ENCODE measurements around the gene IQCB1.
"Not testable (repeated sequence)": the region's sequence is repeated elsewhere in the genome, so short reads cannot be mapped to it uniquely, and the experiment has no call there.

The IQCB1 gene

GRCh38 chr3:121743106-121743505 lies 91.8 kb downstream of the IQCB1 start:
- not testable (repeated sequence) for DNase-seq

DNA sequence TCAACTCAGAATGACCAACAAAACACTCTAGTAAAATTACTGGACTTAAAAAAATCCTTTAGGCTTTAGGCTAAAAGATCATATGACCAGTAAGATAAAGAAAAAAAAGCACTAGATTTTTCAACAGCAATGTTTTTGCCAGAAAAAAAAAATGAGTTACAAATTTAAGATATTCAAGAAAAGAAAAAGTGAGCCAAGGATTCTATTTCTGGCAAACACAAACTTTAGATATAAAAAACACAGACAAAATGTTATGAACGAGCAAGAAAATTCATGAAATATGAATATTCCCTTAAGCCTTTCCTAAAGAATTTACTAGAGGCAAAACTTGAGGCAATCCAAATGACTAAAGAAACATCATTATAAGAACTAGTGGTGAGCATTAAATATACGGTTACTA lies 94.0 kb downstream of the IQCB1 start:
- no peak for DNase-seq

DNA sequence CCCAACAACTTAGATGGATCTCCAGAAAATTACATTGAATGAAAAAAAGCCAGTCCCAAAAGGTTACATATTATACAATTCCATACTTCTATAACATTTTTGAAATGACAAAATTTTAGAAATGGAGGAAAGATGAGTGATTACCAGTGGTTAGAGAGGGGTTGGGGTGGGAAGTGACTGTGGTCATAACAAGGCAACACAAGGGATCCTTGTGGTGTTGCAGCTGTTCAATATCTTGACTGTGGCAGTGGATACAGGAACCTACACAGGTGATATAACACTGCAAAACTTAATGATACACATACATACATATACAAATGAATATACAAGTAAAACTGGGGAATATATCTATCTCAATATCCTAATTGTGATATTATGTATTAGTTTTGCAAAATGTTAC lies 95.0 kb downstream of the IQCB1 start:
- no peak for DNase-seq

GRCh38 chr3:121737644-121738043 lies 97.2 kb downstream of the IQCB1 start:
- DNase-seq = no peak

- no peak for DNase-seq
Observed at GRCh38 chr3:121736112-121736511, 98.7 kb downstream of the IQCB1 start.

DNA sequence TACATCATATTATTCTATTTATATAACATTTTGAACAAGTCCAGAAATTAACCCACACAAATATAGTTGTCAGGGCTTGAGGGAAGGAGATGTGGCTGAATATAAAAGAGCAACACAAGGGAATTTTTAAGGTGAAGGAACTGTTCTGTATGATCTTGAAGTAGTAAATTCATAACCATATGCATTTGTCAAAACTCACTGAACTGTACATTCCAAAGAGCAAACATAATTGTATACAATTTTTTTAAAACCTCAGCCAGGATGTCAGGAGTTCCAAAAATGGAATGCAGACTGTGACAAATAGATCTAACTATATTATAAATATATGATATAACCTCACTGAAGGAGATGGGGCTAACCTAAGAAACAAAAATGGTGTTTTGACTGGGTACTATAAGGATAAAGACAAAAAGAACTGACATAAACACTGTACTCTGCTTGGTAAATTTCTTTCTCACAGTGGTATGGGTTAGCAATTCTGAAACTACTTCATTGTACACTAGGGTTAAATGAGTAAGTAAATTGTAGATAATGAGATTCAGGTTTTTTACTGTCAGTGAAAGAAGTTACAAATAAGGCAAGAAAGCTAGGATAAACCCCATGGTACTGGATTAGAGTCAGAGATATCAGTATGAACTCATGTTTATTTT lies 99.7 kb downstream of the IQCB1 start:
- no peak for DNase-seq

DNA sequence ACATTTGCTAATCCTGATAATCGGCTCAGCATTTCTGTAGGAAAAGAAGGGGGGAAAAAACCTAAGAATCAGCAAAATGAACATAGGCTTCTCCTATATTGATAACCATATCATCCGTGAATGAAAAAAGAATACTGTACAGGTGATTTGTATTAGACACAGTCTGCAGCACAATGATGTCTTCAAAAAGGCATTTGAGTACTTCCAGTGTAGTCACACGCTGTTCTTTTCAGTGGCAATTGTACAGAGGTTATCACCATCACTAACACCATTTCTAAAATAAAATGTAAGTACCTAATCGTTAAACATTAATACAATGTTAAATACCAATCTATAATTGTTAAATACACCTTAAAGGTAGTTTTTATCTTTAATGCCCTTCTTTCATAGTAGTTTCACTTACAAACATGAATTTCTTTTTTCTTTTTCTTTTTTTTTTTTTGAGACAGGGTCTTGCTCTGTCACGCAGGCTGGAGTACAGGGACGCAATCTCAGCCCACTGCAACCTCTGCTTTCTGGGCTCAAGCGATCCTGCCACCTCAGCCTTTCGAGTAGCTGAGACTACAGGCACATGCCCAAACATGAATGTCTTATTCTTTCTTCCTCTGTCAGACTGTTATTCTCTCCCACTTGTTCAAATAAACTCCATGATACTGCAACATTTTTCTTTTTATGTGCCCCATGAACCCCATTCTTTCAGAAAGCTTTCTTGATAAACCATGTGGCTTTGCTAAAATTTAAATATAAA lies 103.7 kb downstream of the IQCB1 start:
- DNase-seq = no peak

DNA sequence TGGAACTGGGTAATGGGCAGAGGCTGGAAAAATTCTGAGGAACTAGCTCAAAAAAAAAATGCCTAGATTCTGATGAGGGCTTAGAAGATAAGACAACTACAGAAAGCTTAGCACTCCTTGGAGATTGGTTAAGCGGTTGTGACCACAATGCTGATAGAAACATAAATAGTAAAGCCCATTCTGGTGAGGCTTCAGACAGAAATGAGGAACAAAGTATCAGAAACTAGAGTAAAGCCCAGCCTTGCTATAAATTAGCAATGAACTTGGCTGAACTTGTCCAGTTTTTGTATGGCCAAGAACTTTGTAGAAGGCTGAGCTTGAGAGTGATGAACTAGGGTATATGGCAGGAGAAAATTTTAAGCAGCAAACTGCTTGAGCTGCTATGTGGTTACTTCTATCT lies 110.7 kb downstream of the IQCB1 start:
- no peak for DNase-seq

DNA sequence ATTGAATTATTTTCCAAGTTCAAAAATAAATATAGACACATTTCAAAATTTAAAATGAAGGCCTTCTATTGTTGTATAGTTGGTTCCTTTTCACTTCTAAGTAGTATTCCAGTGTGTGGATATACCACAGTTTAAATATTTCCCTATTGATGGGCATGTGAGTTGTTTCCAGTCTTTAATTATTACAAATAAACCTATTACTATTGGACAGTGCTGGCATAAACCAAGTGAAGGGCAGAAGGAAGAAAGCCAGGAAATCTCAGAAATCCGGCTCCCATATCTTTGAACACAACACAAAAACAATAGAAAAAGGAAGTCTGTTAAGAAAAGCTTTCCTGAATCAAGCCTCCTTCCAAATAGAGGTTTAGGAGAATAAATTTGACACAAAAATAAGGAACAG lies 111.4 kb downstream of the IQCB1 start:
- no peak for DNase-seq

GRCh38 chr3:121722411-121722810 lies 112.4 kb downstream of the IQCB1 start:
- no peak for DNase-seq

- no peak for DNase-seq
Observed at GRCh38 chr3:121720163-121720562, 114.7 kb downstream of the IQCB1 start.

Data from NCI-H69 (cell line).